Right lobe of liver (tissue), 4 donors: ENCODE results near the gene COMMD1.

Source experiments
- POLR2A ChIP-seq: fragments of 450-650 bp; IDR thresholded peaks from one replicate; pipeline ENCODE4 v1.6.1; 2017; ENCODE audit warnings: antibody characterized with exemption, mild to moderate bottlenecking
- TF ChIP-seq, protein P1 (sequence below), 4 donors: fragments of 200-600 bp in 3 of 4; fragments of 450-650 bp in 1 of 4; IDR thresholded peaks; one replicate each; pipeline versions ENCODE4 v1.5.1 to v1.8.0; 2016 to 2022; ENCODE audit warnings: antibody characterized with exemption in 4 of 4, mild to moderate bottlenecking in 2 of 4
- donor health status: DM: no; HTN: no; CAD: no.
- donor health status: DM: no; HTN: no; CAD: no.
- donor health status: DM: no; HTN: yes; CAD: no.

DNA sequence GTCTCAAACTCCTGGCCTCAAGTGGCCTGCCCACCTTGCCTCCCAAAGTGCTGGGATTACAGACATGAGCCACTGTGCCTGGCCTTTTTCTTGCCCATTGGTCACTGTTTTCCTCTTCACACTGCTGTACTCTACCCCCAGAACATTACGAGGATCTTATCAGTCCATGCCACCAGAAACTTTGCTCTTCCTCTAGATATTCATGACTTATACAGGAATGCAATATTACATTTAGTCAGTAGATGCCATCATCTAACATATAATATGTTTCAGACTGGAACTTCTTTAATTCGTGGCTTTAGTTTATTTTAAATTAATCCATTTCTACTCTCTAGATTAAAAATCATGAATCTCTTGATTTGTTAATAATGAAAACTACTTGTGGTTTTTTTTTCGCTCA is 135.5 kb downstream of the COMMD1 start:
- no peak for TF ChIP-seq POLR2A
- TF ChIP-seq, protein P1, sequence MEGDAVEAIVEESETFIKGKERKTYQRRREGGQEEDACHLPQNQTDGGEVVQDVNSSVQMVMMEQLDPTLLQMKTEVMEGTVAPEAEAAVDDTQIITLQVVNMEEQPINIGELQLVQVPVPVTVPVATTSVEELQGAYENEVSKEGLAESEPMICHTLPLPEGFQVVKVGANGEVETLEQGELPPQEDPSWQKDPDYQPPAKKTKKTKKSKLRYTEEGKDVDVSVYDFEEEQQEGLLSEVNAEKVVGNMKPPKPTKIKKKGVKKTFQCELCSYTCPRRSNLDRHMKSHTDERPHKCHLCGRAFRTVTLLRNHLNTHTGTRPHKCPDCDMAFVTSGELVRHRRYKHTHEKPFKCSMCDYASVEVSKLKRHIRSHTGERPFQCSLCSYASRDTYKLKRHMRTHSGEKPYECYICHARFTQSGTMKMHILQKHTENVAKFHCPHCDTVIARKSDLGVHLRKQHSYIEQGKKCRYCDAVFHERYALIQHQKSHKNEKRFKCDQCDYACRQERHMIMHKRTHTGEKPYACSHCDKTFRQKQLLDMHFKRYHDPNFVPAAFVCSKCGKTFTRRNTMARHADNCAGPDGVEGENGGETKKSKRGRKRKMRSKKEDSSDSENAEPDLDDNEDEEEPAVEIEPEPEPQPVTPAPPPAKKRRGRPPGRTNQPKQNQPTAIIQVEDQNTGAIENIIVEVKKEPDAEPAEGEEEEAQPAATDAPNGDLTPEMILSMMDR (IDR thresholded peaks at IDR 0.05) = no peak
